HL-60/S4 (cell line): ENCODE results near the gene CPHXL2.

Experiments used
- in situ Hi-C: fragments of 300-500 bp; cut with MboI; formaldehyde crosslinking; loops from 2 replicates; pipeline ENCODE4 v1.14.3; 2022; ENCODE audit warnings: low sequenced_read_pairs

Gene CPHXL2

DNA sequence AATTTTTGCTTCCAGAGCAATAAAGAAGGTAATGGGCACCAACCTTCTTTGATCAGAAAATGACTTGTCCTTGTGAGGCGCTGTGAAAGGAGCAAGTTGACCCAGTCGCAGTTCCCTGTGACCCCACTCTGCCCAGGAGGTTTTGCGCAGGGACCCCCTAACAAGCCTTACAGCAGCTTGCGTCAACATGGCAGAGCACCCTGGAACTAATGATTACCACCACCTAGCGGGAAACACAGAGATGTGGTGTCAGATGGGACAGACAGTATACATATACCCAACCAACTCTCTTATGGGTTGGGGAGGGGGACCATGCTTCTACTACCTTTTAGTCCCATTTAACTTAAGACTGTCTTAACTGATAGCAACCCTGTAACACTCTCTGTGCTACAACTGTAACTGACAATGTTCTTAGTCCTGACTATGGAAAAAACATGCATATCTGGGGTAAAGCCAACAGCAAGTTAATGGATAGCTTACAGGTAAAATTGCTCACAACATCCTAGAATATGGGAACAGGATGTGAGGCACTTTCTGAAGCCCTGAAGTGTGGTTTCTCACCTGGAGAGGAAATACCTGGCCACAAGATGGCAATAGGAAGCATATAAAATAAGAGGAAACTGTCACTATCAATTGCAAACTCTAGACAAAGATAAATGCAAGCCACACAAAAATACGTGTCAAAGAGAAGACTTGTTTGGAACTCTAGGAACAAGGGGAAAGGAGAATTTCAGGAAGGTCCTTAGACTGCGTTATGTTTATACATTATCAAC, 32.4 kb downstream of the CPHXL2 start:
- in situ Hi-C loops = loop anchor here (25.0 kb wide), 1 partner anchor 982 kb away; the partner anchor contains the start of gene RFWD3

DNA sequence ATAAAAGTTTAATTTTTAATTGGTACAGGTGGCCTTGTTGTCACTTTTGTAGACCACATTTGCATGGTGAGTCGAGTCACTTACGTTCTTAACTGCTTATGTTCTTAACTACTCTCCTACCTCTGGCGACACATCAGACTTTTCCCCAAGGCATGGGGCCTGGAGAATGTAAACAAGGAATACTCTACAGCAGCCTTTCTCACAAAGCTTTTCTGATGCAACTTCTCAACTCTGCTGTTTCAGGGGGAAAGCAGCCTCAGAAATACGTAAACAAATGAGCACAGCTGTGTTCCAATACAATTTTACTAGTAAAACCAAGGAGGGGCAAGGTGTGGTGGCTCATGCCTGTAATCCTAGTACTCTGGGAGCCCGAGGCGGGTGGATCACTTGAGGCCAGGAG, 36.2 kb downstream of the CPHXL2 start:
- in situ Hi-C loops = loop anchor here (25.0 kb wide), 1 partner anchor 978 kb away; the partner anchor contains the start of gene RFWD3

GRCh38 chr16:75635036-75635435, 41.8 kb downstream of the CPHXL2 start:
- in situ Hi-C loops = loop anchor here (25.0 kb wide), 1 partner anchor 973 kb away; the partner anchor contains the start of gene RFWD3

GRCh38 chr16:75632857-75633256, 44.0 kb downstream of the CPHXL2 start:
- in situ Hi-C loops = loop anchor here (25.0 kb wide), 1 partner anchor 971 kb away; the partner anchor contains the start of gene RFWD3

DNA sequence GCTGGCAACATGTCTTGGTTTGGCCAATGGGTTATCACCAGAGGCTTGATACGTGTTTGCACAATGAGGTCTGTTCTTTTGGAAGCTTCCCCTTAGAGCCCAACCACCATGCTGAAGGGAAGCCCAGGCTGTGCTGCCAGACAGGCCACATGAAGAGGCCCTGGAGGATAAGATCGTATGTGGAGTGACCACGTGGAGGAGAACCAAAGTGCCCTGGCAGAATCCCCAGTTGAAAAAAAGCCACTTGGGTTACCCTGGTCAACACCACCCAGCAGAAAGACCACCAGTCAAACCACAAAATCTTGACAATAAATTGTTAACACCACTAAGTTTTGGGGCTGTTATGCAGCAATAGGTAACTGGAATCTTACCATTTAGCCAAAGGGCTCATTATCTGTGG, 46.8 kb downstream of the CPHXL2 start:
- in situ Hi-C loops = loop anchor here (25.0 kb wide), 1 partner anchor 968 kb away; the partner anchor contains the start of gene RFWD3

DNA sequence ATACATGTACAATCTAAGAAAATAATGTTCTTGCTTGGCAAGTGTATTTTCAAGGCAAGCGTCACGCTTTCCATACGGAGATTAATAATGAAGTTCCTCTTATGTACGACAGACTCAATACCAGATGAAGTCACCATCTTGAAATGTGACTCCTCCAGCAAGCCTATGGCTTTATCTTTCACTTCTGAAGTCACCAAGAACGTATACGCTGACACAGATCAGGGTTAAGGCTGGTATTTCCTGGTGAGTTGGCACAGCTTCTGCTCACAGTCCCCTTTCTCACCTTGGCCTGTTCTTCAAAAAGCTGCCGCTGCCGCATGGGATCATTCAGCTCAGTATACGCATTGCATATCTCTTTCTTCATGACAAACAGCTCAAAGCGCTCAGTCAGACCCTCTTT, 47.7 kb downstream of the CPHXL2 start:
- in situ Hi-C loops = loop anchor here (25.0 kb wide), 1 partner anchor 967 kb away; the partner anchor contains the start of gene RFWD3

DNA sequence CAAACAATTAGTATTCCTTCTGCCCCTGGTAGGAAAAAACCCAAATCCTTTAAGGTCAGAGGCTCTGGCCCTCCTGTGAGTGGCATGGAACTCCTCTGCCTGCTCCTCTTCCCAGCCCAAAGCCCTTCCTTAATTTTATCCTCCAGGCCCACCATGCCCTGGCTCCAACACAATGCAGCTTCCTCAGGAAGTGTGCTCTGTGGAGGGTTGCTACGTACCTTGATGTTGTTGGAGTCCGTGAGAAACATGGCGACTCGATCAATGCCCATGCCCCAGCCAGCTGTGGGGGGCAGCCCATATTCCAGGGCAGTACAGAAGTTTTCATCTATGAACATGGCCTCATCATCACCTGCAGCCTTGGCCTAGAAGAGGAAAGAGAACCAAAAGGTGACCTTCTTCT, 48.5 kb downstream of the CPHXL2 start:
- in situ Hi-C loops = loop anchor here (25.0 kb wide), 1 partner anchor 966 kb away; the partner anchor contains the start of gene RFWD3

GRCh38 chr16:75627851-75628250, 49.0 kb downstream of the CPHXL2 start:
- in situ Hi-C loops = loop anchor here (25.0 kb wide), 1 partner anchor 966 kb away; the partner anchor contains the start of gene RFWD3

- in situ Hi-C loops = loop anchor here (25.0 kb wide), 1 partner anchor 965 kb away; the partner anchor contains the start of gene RFWD3
These were observed 50.0 kb downstream of the CPHXL2 start for GRCh38 chr16:75626806-75627205.

DNA sequence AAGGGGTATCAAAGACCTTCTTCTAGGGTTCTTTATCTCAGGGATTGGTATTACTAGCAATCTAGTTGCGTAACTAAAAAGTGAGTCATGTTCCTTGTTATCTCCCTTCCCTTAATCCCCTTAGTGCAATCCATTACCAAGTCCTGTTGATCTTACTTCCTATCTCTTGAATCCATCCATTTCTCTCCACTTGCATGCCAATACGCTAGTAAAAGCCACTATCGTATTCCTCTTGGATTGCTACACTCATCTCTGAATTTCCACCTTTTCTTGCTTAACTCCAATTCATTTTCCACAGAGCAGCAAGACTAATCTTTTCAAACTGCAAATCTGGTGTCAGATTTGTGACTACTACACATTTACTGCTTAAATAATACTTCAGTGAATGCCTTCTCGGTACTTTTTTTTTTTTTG, 51.9 kb downstream of the CPHXL2 start:
- in situ Hi-C loops = loop anchor here (25.0 kb wide), 1 partner anchor 963 kb away; the partner anchor contains the start of gene RFWD3

GRCh38 chr16:75622761-75623605, 53.8 kb downstream of the CPHXL2 start, which contains the start of gene ADAT1:
Gene ADAT1 (minus strand): TSS chr16:75623281. CDS start chr16:75620799, 2,482 bp downstream.
- in situ Hi-C loops = no loop called here

GRCh38 chr16:75621170-75621477, 55.7 kb downstream of the CPHXL2 start:
- in situ Hi-C loops = no loop called here

DNA sequence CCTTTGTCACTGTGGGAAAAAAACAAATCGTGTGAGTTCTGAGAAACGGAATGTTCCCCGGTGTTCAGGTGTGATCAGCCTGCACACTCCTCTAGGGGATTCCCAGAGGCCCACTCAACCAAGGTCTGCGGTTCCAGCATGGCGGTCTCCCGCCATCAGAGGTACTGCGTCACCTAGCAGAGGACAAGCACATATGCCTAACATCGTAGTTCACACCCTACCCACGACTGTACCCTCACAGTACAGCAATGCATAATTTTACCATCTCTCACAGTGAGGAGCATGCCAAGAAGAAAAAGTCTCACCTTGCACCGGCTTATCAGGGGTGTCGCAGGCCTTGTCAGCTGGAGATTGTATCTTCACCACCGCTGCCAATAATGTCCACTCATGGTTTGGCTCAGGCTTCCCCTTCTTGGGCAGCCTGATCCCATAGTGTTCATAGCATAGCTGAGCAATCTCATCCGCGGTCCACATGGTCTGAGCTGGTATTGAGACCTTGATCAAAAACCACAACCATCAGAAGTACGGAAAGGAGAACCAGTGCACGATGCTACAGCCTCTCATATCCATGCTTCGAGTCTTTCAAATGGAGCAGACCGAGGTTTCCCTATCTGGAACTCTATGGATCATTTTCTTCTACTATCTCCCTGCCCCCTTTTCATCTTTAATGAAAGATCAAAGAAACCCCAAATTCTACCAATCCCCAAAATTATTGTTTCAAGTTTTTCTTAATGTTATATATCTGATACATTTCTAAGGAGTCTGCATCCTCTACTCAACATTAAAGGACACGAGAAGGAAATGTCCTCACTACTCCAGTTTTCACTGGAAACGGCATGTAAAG, 56.3 kb downstream of the CPHXL2 start:
- in situ Hi-C loops = no loop called here

- in situ Hi-C loops = no loop called here
These were observed 58.0 kb downstream of the CPHXL2 start for GRCh38 chr16:75618780-75619179.

GRCh38 chr16:75617121-75617520, 59.7 kb downstream of the CPHXL2 start:
- in situ Hi-C loops = no loop called here

GRCh38 chr16:75616521-75617010, 60.2 kb downstream of the CPHXL2 start:
- in situ Hi-C loops = no loop called here

DNA sequence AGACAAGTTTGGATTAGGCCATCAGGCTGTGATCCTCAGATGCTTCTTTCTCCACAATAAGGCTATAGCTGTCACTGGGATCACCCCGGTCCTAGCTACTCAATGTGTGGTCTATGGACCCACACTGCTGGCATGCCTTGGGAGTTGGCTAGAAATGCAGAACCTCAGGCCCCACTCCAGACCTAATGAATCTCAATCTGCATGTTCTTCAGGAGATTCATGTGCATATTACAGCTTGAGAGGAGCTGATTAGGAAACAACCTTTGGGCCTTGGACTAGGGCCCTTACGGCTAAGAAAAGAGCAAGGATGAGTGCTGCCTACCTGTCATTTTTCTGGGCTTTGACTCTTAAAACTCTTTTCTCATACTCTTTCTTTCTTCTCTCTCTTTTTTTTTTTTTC, 61.2 kb downstream of the CPHXL2 start:
- in situ Hi-C loops = no loop called here

- in situ Hi-C loops = no loop called here
These were observed 62.5 kb downstream of the CPHXL2 start for GRCh38 chr16:75614066-75614897.
